ENCODE data around the gene DISC1.

Gene DISC1

DNA sequence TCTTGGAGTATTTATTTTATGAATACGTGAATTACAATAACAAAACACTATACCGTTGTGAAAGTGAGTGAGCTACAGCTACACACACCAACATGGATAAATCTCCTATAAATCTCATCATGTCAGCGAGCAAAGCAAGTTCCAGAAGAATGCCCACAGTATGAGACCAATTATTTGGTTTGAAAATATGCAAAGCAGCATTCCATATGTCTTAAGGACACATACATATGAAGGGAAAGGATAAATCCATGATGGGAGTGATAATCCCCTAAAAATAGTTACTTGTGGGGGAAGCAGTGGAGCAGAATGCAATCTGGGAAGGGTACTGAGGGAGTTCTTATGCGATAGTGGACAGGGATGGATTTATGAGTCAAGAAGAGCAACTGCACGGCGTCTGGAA is 261.3 kb downstream of the DISC1 start:
- TF ChIP-seq EZH2 (IDR thresholded peaks at IDR 0.05; ENCODE audit: borderline replicate concordance, low read length), result no peak
- no peaks in the 10 kb centered on the region for H3K79me2 ChIP-seq (ENCODE audit: insufficient read depth, low read length)

GRCh38 chr1:231890791-231891190 is 264.2 kb downstream of the DISC1 start:
- Histone ChIP-seq H3K4me2 (ENCODE audit: low read length) (no peak overlapping the region), H2AFZ (ENCODE audit: low read length) (no peak overlapping the region), H3K27me3 (ENCODE audit: insufficient read depth, low read length) (no peaks in the 10 kb centered on the region), H3K9me2 (ENCODE audit: low read depth, low read length) (no peaks in the 10 kb centered on the region), H3K9me3 (ENCODE audit: low read length) (no peaks in the 10 kb centered on the region), H3K79me2 (ENCODE audit: insufficient read depth, low read length) (no peaks in the 10 kb centered on the region), H4K20me1 (ENCODE audit: insufficient read depth, low read length) (no peaks in the 10 kb centered on the region), H3K36me3 (ENCODE audit: insufficient read depth, low read length) (no peaks in the 10 kb centered on the region), H3K4me3 (ENCODE audit: low read depth, low read length, poor library complexity, severe bottlenecking) (no peak overlapping the region), H3K9ac (ENCODE audit: low read length) (no peak overlapping the region), H3K4me1 (ENCODE audit: insufficient read depth, low read length, severe bottlenecking) (no peaks in the 10 kb centered on the region), H3K27ac (ENCODE audit: low read depth, low read length, poor library complexity, severe bottlenecking) (no peak overlapping the region), H3F3A (ENCODE audit: insufficient read depth, low read length) (no peaks in the 10 kb centered on the region)
- TF ChIP-seq EZH2 (IDR thresholded peaks at IDR 0.05; ENCODE audit: borderline replicate concordance, low read length), result no peak
- TF ChIP-seq CTCF (IDR thresholded peaks at IDR 0.05; ENCODE audit: low read length), result no peak

More for the DNA sequence above, 261.3 kb downstream of the DISC1 start:
- Histone ChIP-seq H3K36me3 (ENCODE audit: insufficient read depth, low read length) (no peaks in the 10 kb centered on the region), H3K9ac (ENCODE audit: low read length) (no peak overlapping the region), H4K20me1 (ENCODE audit: insufficient read depth, low read length) (no peaks in the 10 kb centered on the region), H3K4me1 (ENCODE audit: insufficient read depth, low read length, severe bottlenecking) (no peaks in the 10 kb centered on the region), H3K4me2 (ENCODE audit: low read length) (no peak overlapping the region), H3F3A (ENCODE audit: insufficient read depth, low read length) (no peaks in the 10 kb centered on the region), H3K27me3 (ENCODE audit: insufficient read depth, low read length) (no peaks in the 10 kb centered on the region), H3K9me3 (ENCODE audit: low read length) (no peaks in the 10 kb centered on the region), H2AFZ (ENCODE audit: low read length) (no peak overlapping the region), H3K27ac (ENCODE audit: low read depth, low read length, poor library complexity, severe bottlenecking) (no peak overlapping the region), H3K9me2 (ENCODE audit: low read depth, low read length) (no peaks in the 10 kb centered on the region), H3K4me3 (ENCODE audit: low read depth, low read length, poor library complexity, severe bottlenecking) (no peak overlapping the region)

DNA sequence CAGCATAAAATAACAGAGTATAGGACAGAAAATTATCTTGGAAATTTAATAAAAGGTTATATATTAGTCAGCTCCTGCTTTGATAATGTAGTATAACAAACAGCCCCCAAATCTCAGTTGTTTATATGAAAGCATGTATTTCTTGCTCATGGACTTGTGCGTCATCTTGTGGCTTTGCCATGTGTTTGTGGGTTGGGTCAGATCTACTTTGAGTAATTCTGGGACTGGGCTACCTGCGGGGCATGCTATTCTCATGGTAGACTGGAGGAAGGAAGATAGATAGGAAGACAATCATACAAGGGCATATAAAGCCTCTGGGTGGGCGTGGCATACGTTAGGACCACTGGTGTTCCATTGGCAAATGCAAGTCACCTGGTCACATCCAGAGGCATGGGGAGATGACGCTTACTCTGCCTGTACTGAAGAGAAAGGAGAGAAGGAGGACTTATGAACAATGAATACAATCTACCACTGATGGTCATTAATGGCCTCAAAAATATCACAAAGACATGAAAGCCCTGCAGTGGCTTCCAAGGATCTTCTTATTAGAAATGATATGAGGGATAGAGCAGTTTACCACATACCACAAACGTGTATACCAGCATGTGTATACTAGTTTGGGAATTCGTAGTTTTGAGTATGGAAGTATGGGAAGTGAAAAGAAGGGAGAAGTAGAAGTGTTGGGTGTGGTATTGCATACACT is 267.0 kb downstream of the DISC1 start:
- Histone ChIP-seq H3K9me3 (ENCODE audit: low read length) (no peaks in the 10 kb centered on the region), H3K27ac (ENCODE audit: low read depth, low read length, poor library complexity, severe bottlenecking) (no peak overlapping the region), H3K9ac (ENCODE audit: low read length) (no peak overlapping the region), H3K4me3 (ENCODE audit: low read depth, low read length, poor library complexity, severe bottlenecking) (no peak overlapping the region), H3K79me2 (ENCODE audit: insufficient read depth, low read length) (no peaks in the 10 kb centered on the region), H3K4me2 (ENCODE audit: low read length) (no peak overlapping the region), H3K36me3 (ENCODE audit: insufficient read depth, low read length) (no peaks in the 10 kb centered on the region), H3K9me2 (ENCODE audit: low read depth, low read length) (no peaks in the 10 kb centered on the region), H2AFZ (ENCODE audit: low read length) (no peak overlapping the region), H3K4me1 (ENCODE audit: insufficient read depth, low read length, severe bottlenecking) (no peaks in the 10 kb centered on the region), H3K27me3 (ENCODE audit: insufficient read depth, low read length) (no peaks in the 10 kb centered on the region), H3F3A (ENCODE audit: insufficient read depth, low read length) (no peaks in the 10 kb centered on the region), H4K20me1 (ENCODE audit: insufficient read depth, low read length) (no peaks in the 10 kb centered on the region)
- TF ChIP-seq CTCF (IDR thresholded peaks at IDR 0.05; ENCODE audit: low read length) (no peak), EZH2 (IDR thresholded peaks at IDR 0.05; ENCODE audit: borderline replicate concordance, low read length) (no peak)

DNA sequence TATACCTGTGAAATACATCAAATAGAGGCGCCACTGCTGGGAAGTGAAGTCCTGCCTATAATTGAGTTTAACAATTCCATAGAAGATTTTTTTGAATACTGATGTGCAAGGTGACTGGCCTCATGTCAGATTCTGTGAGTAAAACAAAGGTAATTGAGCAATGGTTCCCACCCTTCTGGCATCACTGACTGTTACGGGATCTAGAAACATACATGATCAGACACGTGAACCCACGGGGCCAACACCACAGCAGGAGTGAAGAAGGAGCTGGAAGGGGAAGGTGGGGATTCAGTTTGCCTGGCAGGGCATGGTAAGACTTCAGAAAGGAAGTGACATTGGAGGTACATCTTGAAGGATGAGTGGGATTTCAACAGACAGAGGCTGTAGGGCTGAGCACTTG is 270.2 kb downstream of the DISC1 start:
- TF ChIP-seq EZH2 (IDR thresholded peaks at IDR 0.05; ENCODE audit: borderline replicate concordance, low read length), result no peak
- no peak for TF ChIP-seq CTCF (IDR thresholded peaks at IDR 0.05; ENCODE audit: low read length)
- Histone ChIP-seq H3K27me3 (ENCODE audit: insufficient read depth, low read length) (no peaks in the 10 kb centered on the region), H3K4me1 (ENCODE audit: insufficient read depth, low read length, severe bottlenecking) (no peaks in the 10 kb centered on the region), H3K9me2 (ENCODE audit: low read depth, low read length) (no peaks in the 10 kb centered on the region), H3K4me3 (ENCODE audit: low read depth, low read length, poor library complexity, severe bottlenecking) (no peak overlapping the region), H4K20me1 (ENCODE audit: insufficient read depth, low read length) (no peaks in the 10 kb centered on the region), H2AFZ (ENCODE audit: low read length) (no peak overlapping the region), H3K79me2 (ENCODE audit: insufficient read depth, low read length) (no peaks in the 10 kb centered on the region), H3K9me3 (ENCODE audit: low read length) (no peaks in the 10 kb centered on the region), H3K36me3 (ENCODE audit: insufficient read depth, low read length) (no peaks in the 10 kb centered on the region), H3F3A (ENCODE audit: insufficient read depth, low read length) (no peaks in the 10 kb centered on the region), H3K9ac (ENCODE audit: low read length) (no peak overlapping the region), H3K4me2 (ENCODE audit: low read length) (no peak overlapping the region), H3K27ac (ENCODE audit: low read depth, low read length, poor library complexity, severe bottlenecking) (no peak overlapping the region)

All from OCI-LY1 (cell line).